Epidermal melanocyte (primary cell): ENCODE data around the gene UPF3A.
"Not testable (repeated sequence)": the region's sequence is repeated elsewhere in the genome, so short reads cannot be mapped to it uniquely, and the experiment has no call there.

ENCODE experiments used
- DNase-seq: peaks from one replicate; pipeline ENCODE4 v3.0.0; 2011; ENCODE audit warnings: low spot score; ENCODE audit not compliant: insufficient read length

The UPF3A gene

DNA sequence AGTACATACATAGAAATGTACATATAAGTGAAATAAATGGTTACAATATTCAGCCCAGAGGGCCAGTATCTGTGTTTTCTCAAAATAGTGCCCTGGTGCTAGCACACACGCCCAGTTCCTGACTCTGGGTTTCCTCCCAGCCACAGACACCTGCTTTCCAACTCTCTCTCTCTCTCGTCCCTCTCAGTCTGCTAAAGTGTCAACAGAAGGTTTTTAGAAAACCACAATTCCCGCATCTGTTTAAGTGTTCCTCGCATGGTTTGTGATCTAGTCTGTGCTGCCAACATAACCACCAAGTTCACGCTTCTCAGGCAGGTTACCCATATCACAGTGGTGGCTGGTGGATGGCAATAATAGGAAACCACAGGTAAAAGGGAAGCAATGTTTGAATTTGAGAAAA, 17.8 kb upstream of the UPF3A start:
- DNase-seq: no peak

DNA sequence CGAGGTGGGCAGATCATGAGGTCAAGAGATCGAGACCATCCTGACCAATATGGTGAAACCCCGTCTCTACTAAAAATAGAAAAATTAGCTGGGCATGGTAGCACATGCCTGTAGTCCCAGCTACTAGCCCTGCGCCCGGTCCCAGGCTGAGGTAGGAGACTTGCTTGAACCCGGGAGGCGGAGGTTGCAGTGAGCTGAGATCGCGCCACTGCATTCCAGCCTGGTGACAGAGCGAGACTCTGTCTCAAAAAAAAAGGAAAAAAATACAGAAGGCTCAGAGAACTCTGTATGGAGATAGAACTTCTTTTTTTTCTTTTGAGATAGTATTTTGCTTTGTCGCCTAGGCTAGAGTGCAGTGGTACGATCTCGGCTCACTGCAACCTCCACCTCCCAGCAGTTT, 17.1 kb upstream of the UPF3A start:
- DNase-seq: not testable (repeated sequence)

GRCh38 chr13:114264886-114265611, 16.4 kb upstream of the UPF3A start:
- no peak for DNase-seq

DNA sequence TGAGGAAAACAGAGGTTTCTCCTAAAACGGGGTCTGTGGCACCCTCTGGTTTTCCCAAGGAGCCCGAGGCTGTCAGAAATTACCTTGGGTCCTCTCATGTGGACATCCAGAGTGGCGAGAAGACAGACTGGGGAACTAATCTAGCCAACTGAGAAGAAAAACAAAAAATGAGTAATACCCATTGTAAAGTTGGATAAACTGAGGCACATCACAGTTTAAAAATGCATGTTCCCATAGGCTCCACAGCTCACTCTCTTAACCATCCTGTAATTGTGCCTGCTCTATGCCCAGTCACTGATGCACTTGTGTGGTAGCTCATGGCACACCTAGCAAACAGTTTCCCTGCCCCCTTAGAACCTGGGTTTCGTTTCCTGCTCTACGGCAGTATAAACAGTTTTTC, 15.2 kb upstream of the UPF3A start:
- no peak for DNase-seq

DNA sequence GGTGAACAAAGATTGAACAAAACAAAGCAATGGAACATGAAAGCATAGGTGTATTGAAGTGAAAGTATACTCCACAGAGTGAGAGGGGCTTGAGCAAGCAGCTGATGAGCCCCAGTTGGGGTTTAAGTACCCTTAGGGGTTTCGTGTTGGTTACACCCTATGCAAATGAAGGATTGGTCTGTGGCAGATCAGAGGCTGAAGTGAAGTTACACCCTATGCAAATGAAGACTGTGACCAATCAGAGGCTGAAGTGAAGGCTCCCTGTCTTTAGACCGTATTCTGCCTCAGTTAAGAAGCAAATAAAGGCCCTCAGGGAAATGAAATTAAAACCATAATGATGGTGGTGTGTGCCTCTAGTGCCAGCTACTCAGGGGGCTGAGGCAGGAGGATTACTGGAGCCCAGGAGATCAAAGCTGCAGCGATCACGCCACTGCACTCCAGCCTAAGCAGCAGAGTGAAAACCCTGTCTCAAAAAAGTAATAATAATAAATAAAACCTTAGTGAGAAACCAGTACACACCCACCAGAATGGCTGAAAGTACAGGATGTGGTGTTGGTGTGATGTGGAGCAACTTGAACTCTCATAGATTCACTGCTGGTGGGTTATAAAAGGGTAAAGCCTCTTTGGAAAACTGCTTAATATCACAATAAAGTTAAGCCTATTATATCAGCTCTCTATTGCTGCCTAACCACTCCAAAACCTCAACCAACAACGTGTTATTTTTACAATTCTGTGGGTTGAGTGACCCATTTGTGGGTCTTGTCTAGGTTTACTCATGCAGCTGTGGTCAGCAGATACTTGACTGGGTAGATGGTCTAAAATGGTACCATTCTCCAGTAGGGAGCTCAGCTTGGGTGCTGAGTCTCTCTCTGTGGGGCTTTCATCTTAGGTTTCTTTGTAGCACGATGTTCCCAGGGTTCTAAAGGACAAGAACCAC, 12.8 kb upstream of the UPF3A start:
- DNase-seq: no peak

DNA sequence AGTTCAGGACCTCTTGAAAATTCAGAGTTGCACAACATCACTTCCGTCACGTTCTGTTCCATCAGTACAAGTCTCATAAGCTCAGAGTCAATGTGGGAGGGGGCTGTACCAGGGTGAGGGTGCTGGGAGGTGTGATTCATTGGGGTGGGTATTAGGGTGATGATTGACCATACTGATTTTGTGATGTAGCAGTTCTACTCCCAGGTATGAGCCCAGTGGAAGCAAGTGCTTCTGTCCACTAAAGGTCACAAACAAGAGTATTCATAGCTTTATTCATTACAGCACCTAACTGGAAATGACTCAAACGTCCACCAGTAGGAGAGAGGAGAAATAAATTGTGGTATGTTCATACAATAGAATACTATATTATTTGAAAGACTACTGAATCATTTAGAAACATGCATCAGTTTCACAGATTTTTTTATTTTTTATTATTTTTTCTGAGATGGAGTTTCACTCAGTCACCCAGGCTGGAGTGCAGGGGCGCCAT, 12.1 kb upstream of the UPF3A start:
- DNase-seq: no peak

DNA sequence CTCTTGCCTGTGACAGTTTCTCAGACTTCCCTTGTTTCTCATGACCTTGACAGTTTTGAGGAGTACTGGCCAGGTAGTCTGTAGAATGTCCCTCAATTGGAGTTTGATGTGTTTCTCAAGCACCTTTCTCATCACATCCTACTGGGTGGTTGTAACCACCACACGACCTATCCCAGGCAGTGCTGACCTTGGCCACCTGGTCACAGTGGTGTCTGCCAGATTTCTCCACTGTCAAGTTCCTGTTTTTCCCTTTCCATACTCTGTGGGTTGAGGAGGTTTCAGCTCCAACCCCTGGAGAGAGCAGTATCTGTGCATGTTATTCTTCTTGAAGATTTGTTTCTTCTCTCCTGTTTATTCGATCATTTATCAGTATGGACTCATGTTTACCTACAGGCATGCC, 8.4 kb upstream of the UPF3A start:
- DNase-seq: no peak

- no peak for DNase-seq
These were observed 6.1 kb upstream of the UPF3A start for GRCh38 chr13:114275304-114275703.

DNA sequence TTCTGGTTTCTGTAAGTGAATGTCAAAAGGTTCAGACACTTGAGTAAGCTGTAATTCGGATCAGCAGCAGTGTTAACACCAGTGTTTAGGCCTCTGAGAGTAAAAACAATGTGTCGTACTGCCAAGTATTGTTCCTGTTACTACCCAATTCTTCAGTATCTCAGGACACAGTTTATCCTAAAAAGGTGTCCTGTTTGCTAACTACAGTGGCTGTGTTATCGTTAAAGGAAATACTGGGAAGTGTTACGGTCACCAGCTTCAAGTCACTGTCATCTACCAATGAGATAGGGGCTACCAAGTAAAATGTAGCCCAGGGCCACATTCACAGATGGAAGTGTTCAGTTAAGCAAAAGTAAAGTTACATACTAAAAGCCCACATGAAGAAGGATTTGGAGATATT, 2.3 kb upstream of the UPF3A start:
- no peak for DNase-seq

GRCh38 chr13:114279758-114280355, 1.5 kb upstream of the UPF3A start:
- no peak for DNase-seq

DNA sequence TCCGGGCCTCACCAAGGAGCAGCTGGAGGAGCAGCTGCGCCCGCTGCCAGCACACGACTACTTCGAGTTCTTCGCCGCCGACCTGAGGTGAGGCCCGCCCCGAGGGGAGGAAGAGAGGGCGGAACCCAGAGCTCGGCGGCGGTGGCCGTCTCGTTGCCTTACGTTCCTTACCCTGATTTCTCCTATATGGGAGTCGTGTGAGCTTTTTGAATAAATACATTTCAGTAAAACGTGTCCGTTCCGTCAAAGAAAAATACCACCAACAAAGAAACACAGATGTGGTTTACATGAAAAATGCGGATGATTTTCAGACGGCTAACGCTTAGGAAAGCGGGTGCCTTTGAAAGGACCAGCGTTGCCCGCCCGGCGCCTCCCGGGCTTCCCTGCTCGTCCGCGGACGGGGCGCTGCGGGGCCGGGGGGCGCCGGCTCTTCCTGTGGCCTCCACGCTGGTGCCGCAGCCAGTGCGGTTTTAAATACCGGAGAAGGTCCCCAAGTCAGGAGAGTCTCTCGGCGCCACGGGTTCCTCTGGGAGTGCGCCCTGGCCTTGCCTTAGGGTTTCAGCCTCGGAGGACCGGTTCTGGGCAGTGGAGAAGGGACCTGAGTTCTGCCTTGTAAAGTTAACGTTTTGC, 755 bp downstream of the UPF3A start:
- peak; percentile 60 for DNase-seq

DNA sequence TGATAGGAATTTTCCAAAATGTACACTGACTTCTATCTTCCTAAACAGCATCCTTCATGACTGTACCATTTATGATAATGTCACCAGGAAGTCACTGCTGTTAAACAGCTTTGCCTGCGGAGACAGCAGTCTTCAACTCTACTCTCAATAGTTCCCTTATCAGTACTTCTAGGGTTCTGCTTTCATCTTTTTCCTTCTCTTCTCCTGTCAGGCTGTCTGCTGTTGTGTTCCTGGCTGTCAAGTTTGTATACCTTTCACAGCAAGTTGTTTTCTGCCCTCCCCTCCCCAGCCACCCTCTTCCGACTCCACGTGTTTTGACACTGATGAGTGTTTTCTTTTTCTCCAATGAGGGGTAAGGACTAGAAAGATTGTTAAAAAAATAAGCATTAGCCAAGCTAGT, 2.2 kb downstream of the UPF3A start:
- no peak for DNase-seq

DNA sequence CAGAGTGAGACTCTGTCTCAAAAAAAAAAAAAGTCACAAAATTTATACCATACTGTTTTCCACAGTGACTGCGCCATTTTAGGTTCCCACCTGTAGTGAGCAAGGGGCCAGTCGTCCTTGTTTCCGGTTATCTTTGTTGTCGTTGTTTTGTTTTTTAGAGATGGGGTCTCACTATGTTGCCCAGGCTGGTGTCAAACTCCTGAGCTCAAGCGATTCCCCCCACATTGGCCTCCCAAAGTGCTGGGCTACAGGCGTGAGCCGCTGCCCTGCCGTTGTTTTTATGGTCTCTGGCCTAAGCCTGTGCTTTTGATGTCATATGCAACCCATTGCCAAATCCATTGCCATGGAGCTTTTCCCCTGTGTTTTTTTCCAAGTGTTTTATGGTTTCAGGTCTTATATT, 3.3 kb downstream of the UPF3A start:
- no peak for DNase-seq

DNA sequence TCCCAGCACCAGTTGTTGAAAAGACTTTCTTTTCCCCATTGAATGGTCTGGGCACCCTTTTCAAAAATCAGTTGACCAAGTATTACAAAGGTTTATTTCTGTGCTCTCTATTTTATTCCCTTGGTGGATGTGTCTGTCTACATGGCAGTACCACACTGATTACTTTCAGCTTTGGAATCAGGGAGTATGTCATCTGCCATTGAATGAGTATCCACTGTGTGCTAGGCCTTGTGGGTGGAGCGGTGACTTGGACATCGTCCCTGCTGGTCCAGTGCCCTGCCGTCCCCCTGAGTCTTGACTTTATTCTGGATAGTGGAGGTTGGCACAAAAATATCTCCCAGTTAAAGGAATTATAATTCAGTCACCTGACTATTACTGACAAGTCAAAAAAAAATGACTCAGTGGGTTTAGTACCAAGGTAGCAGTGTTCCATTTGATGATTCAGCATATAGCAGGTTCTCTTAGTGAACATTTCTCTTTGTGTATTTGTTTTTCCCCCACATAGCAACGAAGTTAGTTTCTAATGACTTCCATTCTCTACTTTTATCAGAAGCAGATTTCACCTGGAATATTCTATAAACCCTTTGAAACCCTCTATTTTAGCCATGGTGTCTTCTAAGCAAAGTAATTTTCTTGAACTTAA, 3.9 kb downstream of the UPF3A start:
- no peak for DNase-seq

- DNase-seq: no peak
These were observed 5.4 kb downstream of the UPF3A start for GRCh38 chr13:114286808-114287207.

DNA sequence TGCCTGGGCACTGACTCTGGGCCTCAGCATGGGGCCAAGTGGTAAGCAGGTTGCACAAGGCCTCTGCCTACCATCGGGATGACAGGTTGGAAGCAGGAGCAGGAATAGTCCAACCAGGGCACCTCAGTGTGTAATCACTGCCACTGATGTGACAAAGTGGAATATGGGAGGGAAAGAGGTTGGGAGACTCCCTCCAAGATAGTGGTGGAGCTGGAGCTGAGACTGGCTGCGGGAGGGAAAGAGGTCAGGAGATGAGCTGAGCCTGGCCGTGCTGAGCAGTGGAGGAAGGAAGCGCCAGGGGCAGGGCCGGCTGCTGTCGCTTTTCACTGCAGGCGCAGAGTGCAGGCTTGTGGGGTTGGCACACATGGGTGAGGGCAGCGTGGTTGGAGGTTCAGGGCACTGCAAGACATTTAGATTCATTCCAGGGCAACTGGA, 6.8 kb downstream of the UPF3A start:
- DNase-seq: no peak

DNA sequence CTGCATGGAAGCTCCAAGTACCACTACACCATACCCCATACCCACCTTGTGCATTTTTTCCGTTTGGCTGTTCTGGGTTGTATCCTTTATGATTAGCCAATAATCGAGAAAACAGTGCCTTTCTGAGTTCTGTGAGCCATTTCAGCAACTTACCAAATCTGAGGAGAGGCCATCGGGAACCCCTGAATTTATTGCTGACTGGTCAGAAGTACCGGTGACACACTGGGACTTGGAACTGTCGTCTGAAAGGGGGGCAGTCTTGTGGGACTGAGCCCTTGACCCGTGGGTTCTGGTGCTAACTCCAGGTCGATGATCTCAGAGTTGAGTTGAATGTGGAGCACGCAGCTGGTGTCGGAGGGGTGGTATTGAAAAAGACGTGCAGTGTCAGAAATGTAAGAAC, 15.0 kb downstream of the UPF3A start:
- DNase-seq: no peak

- DNase-seq: no peak
These were observed 15.5 kb downstream of the UPF3A start for GRCh38 chr13:114296902-114297301.

DNA sequence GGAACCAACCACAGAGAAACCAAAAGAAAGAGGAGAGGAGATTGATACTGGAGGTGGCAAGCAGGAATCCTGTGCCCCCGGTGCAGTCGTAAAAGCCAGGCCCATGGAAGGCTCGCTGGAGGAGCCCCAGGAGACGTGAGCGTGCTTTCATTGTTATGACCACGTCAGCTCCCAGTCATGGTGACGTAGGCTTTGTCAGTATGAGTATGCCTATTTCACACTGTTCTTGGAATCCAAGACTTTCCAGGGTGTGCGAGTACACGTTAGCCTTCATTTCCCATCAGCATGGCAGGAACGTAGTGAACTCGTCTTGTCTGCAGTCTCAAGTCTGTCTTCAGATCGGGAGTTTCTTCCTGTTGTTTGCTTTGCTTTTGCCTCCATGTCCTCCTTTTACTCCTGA, 17.5 kb downstream of the UPF3A start:
- no peak for DNase-seq

DNA sequence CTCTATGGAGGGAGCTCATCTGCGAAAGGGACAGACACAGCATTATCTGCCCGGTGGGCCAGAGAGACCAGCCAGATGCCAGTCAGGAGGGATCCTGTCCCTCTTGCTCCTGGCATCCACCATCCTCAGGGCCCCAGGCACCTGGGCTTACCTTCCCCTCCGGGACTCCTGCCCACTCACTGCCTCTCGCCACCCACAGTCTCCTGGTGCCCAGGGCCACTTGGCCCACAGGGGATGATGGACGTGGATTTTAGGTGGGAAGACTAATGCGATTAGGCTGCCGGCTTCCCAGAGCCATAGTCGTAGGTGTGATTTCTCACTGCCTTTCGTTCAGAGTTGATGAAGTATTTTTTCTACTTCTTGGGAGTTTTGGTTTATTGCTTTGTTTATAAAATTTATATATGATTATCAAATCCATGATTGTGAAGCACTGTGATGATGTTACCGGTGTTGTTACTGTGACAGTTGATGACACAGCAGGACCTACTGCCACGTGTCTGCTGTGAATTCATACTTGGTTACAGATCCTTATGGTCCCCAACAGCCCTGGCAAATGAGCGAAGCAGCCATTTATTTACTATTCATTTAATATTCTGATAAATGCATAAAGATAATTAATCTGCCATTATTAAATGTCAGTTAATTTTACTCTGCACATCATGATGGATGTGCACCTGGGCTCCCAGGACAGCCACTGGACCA, 18.4 kb downstream of the UPF3A start:
- DNase-seq: no peak
